Right atrium auricular region (tissue), 2 donors: ENCODE data around the gene HBA2. TPM values are rescaled to one million over a fixed set of nuclear protein-coding genes. Genes with fewer than 3 reads are reported as not detected.
"Not testable (repeated sequence)": the region's sequence is repeated elsewhere in the genome, so short reads cannot be mapped to it uniquely, and the experiment has no call there.

Experiments
- DNase-seq: peaks from one replicate; pipeline ENCODE4 v3.0.0-alpha.2; 2019; ENCODE audit warnings: low spot score
- H3K27ac ChIP-seq, 2 donors: fragments of 200-600 bp; sonication (generic); 1 replicate in 1 of 2; 2 replicates in 1 of 2; pipeline ENCODE4 v1.5.1; 2016 to 2019
- H3K27me3 ChIP-seq, 2 donors: fragments of 200-600 bp; sonication (generic); one replicate each; pipeline versions ENCODE4 v1.5.1 to v1.6.0; 2017 to 2019
- H3K36me3 ChIP-seq: fragments of 200-600 bp; sonication (generic); one replicate; pipeline ENCODE4 v1.5.1; 2016
- H3K4me1 ChIP-seq, 2 donors: fragments of 200-600 bp; sonication (generic); one replicate each; pipeline versions ENCODE4 v1.5.1 to v1.6.0; 2017 to 2019
- H3K4me3 ChIP-seq, 2 donors: fragments of 200-600 bp; sonication (generic); 1 replicate in 1 of 2; 2 replicates in 1 of 2; pipeline ENCODE4 v1.5.1; 2017 to 2019; ENCODE audit warnings: mild to moderate bottlenecking in 1 of 2, moderate library complexity in 1 of 2
- H3K9me3 ChIP-seq, 2 donors: fragments of 200-600 bp; sonication (generic); one replicate each; pipeline ENCODE4 v1.5.1; 2019
- CTCF ChIP-seq, 2 donors: fragments of 200-600 bp; sonication (generic); IDR thresholded peaks; one replicate each; pipeline ENCODE4 v1.5.1; 2019; ENCODE audit warnings: antibody characterized with exemption in 2 of 2
- total RNA-seq, 2 donors: library from RNA; depleted of rRNA; stranded (reverse); fragments of >200 nt; gene quantifications; one replicate each; pipeline ENCODE4 v1.1.0, GENCODE V29; 2016

Gene HBA2
- total RNA-seq, 2 donors from 2014 or later: 2,977 to 3,226 TPM

DNA sequence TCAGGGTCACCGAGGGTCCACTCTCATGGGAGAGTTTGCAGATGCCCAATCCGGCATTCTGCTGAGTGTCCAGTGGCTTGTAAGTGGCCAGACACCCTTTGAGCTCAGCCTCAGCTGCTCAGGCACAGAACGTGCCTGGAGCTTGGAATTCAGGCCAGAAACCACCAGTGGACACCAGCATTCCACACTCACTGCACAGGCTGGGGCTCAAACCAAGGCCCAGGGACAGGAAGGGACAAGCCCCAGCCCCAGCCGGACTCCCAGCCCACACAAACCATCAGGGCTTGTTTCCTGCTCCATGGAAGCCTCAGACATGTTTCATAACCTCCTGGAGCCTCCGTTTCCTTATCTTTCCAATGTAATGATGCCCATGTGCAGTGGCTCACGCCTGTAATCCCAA is 29.2 kb upstream of the HBA2 start:
- Histone ChIP-seq H3K9me3 (no peaks in the 10 kb centered on the region), H3K27me3 (no peaks in the 10 kb centered on the region), H3K27ac (no peak overlapping the region), H3K36me3 (no peaks in the 10 kb centered on the region), H3K4me3 (no peak overlapping the region), H3K4me1 (no peaks in the 10 kb centered on the region)
- DNase-seq: no peak
- no peak for TF ChIP-seq CTCF (IDR thresholded peaks at IDR 0.05)

- DNase-seq: no peak
Measured at GRCh38 chr16:144797-145252, 27.9 kb upstream of the HBA2 start.

DNA sequence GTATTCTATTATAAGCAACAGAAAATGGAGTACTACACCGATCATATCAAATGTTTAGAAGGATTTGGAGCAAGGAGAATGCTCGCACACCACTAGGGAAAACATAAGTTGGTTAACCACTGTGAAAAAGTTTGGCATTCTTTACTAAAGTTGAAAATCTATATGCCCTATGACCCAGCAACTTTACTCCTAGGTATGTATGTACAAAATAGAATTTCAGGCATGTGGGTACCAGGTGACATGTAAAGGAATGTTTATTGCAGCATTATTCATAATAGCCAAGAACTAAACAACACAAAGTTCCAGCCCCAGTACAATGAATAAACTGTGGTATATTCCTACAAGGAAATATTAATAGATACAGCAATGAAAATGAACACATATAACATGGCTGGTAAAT is 26.0 kb upstream of the HBA2 start:
- H3K9me3 ChIP-seq: no peaks in the 10 kb centered on the region
- no peak overlapping the region for H3K4me3 ChIP-seq
- H3K27ac ChIP-seq: no peak overlapping the region
- H3K36me3 ChIP-seq: no peaks in the 10 kb centered on the region
- H3K4me1 ChIP-seq: no peaks in the 10 kb centered on the region
- no peak for DNase-seq
- TF ChIP-seq CTCF (IDR thresholded peaks at IDR 0.05): no peak
- no peaks in the 10 kb centered on the region for H3K27me3 ChIP-seq

More at GRCh38 chr16:144797-145252, 27.9 kb upstream of the HBA2 start:
- Histone ChIP-seq H3K36me3 (no peaks in the 10 kb centered on the region), H3K4me3 (no peak overlapping the region), H3K9me3 (no peaks in the 10 kb centered on the region), H3K4me1 (no peaks in the 10 kb centered on the region), H3K27me3 (no peaks in the 10 kb centered on the region), H3K27ac (no peak overlapping the region)
- TF ChIP-seq CTCF (IDR thresholded peaks at IDR 0.05): no peak

DNA sequence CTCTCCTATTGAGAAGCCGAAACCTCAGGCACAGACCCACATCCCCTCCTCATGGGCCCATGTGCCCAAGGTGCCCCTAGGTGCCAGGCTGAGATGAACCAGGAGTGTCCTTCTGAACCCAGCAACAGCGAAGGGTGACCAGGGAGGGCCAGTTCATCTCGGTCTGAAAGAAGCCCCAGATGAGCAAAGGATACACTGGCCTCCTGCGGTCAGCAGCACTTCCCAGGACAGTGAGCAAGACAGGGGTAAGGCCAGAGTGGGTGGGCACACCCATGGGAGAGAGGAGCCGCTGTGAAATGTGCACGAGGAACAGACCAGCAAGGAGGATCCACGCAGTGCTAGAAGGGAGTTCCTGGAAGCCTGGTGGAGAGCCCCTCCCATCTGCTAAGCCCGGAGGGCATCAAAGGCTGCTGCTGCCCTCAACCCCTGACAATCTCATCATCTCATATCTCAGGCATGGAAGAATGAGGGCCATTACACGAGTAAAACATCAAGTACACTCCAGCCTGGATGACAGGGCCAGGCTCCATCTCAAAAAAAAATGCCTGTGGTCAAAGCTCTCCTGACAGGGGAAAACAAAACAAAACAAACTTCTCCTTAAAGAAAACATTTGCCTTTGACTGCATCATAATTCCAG is 23.5 kb upstream of the HBA2 start:
- Histone ChIP-seq H3K4me3 (no peak overlapping the region), H3K36me3 (no peaks in the 10 kb centered on the region), H3K9me3 (no peaks in the 10 kb centered on the region), H3K4me1 (peaks cover 0 to under 1% of the 10 kb centered on the region in 2 donors), H3K27ac (no peak overlapping the region), H3K27me3 (no peaks in the 10 kb centered on the region)
- no peak for TF ChIP-seq CTCF (IDR thresholded peaks at IDR 0.05)
- no peak for DNase-seq

DNA sequence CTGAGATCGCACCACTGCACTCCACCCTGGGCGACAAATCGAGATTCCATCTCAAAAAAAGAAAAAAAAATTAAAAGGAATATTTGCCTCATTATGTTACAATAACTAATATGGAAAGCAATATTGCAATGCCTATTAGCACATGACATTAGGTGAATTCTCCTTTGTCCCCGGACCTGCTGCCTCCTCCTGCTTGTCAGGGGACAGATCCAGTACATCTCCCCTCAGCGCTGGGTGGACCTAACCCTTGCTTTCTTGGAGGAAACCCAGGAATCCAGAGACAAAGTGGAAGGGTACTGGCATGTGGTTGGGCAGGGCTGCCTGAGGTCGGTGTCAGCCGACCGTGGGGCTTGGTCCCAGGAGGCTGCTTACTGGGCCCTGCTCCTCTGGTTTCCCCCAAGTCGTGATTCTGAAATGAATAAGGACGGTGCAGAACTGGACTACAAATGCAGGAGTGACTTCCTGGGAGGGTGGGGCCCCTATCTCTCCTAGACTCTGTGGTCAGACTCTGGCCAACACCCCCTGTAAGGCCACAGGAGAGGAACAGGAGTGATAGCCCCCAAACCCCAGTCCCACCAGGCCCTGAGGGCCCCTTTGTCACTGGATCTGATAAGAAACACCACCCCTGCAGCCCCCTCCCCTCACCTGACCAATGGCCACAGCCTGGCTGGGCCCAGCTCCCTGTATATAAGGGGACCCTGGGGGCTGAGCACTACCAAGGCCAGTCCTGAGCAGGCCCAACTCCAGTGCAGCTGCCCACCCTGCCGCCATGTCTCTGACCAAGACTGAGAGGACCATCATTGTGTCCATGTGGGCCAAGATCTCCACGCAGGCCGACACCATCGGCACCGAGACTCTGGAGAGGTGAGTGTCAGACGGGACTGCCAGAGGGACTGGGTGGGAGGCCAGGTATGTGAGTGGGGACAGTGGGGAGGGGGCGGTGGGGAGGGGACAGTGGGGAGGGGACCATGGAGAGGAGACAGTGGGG is 20.2 kb upstream of the HBA2 start, which contains the start of gene HBZ:
TSS of gene HBZ (plus strand) at position 504 of the 988 bp plus-strand sequence. CDS start at position 770, 266 bp downstream.
- TF ChIP-seq CTCF (IDR thresholded peaks at IDR 0.05): no peak
- H3K9me3 ChIP-seq: no peaks in the 10 kb centered on the region
- H3K27ac ChIP-seq: no peak within 1 kb of the TSS
- no peaks in the 10 kb centered on the region for H3K36me3 ChIP-seq
- H3K4me3 ChIP-seq: no peak within 1 kb of the TSS
- H3K27me3 ChIP-seq: no peaks in the 10 kb centered on the region
- peaks cover 0 to 10% of the 10 kb centered on the region in 2 donors for H3K4me1 ChIP-seq
- DNase-seq: no peak

GRCh38 chr16:153129-153521 is 19.6 kb upstream of the HBA2 start:
- not testable (repeated sequence) for H3K27me3 ChIP-seq, H3K27ac ChIP-seq, H3K4me1 ChIP-seq, H3K9me3 ChIP-seq, H3K36me3 ChIP-seq, DNase-seq, H3K4me3 ChIP-seq

DNA sequence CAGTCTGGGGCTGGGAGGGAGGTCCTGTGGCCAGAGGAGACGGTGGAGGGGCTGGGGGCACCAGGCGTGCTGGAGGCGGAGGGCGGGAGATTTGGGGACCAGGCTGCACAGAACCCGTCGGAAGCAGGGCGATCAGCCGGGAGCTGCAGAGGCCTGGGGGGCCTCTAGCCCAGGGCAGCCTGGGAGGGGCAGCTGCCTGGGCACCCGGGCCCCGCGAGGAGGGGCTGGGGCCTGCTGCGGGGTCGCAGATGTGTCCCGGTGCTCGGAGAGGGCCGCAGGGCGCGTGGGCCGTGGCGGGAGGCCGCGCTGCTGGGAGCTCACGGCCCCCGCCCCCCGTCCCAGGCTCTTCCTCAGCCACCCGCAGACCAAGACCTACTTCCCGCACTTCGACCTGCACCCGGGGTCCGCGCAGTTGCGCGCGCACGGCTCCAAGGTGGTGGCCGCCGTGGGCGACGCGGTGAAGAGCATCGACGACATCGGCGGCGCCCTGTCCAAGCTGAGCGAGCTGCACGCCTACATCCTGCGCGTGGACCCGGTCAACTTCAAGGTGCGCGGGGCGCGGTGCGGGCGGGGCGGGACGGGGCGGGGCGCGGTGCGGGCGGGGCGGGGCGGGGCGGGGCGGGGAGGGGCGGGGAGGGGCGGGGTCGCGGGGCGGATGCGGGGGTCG is 19.0 kb upstream of the HBA2 start:
- not testable (repeated sequence) for H3K27me3 ChIP-seq, H3K36me3 ChIP-seq, H3K4me3 ChIP-seq, H3K4me1 ChIP-seq, H3K9me3 ChIP-seq, DNase-seq, H3K27ac ChIP-seq
